ENCODE results near the gene UNC13B.
A peak's percentile ranks its signal among the peaks of the same experiment; 100 is the strongest.

The UNC13B gene

GRCh38 chr9:35311891-35312639 is 150.3 kb downstream of the UNC13B start:
- Histone ChIP-seq H3K36me3 (ENCODE audit: insufficient read depth, insufficient read length, low read length) (peaks cover 9% of the 10 kb centered on the region), H3K4me3 (ENCODE audit: insufficient read length, low read depth) (no peak overlapping the region), H3K9ac (ENCODE audit: insufficient read length, low read depth) (no peak overlapping the region), H3K9me3 (ENCODE audit: insufficient read depth, low read length) (no peaks in the 10 kb centered on the region), H3K4me1 (ENCODE audit: insufficient read depth, insufficient read length) (no peaks in the 10 kb centered on the region), H3K27me3 (ENCODE audit: insufficient read depth, insufficient read length) (no peaks in the 10 kb centered on the region)
- TF ChIP-seq YY1 (IDR thresholded peaks at IDR 0.05; ENCODE audit: insufficient read depth, insufficient read length) (no peak), SUZ12 (IDR thresholded peaks at IDR 0.05; ENCODE audit: extremely low read depth, insufficient read depth, insufficient read length) (no peak), ZNF274 (IDR thresholded peaks at IDR 0.05; ENCODE audit: low read depth, low read length) (no peak)
- no peak for DNase-seq (ENCODE audit: low read depth, low spot score)

- H3K4me1 ChIP-seq (ENCODE audit: insufficient read depth, insufficient read length), result no peaks in the 10 kb centered on the region
- peaks cover 6% of the 10 kb centered on the region; the same call in 1 of the 2 replicates for H3K9me3 ChIP-seq (ENCODE audit: insufficient read depth, low read length)
- no peak for TF ChIP-seq ZNF274 (IDR thresholded peaks at IDR 0.05; ENCODE audit: low read depth, low read length)
- TF ChIP-seq YY1 (IDR thresholded peaks at IDR 0.05; ENCODE audit: insufficient read depth, insufficient read length), result no peak
- no peak for TF ChIP-seq SUZ12 (IDR thresholded peaks at IDR 0.05; ENCODE audit: extremely low read depth, insufficient read depth, insufficient read length)
- H3K36me3 ChIP-seq (ENCODE audit: insufficient read depth, insufficient read length, low read length), result peaks cover 9% of the 10 kb centered on the region
- H3K4me3 ChIP-seq (ENCODE audit: insufficient read length, low read depth), result no peak overlapping the region
- DNase-seq (ENCODE audit: low read depth, low spot score), result no peak
- H3K9ac ChIP-seq (ENCODE audit: insufficient read length, low read depth), result no peak overlapping the region
- no peaks in the 10 kb centered on the region for H3K27me3 ChIP-seq (ENCODE audit: insufficient read depth, insufficient read length)
These were observed 151.7 kb downstream of the UNC13B start for GRCh38 chr9:35313460-35313859.

GRCh38 chr9:35313916-35314315 is 152.1 kb downstream of the UNC13B start:
- no peak for TF ChIP-seq YY1 (IDR thresholded peaks at IDR 0.05; ENCODE audit: insufficient read depth, insufficient read length)
- TF ChIP-seq ZNF274 (IDR thresholded peaks at IDR 0.05; ENCODE audit: low read depth, low read length), result no peak
- TF ChIP-seq SUZ12 (IDR thresholded peaks at IDR 0.05; ENCODE audit: extremely low read depth, insufficient read depth, insufficient read length), result no peak
- no peak overlapping the region for H3K4me3 ChIP-seq (ENCODE audit: insufficient read length, low read depth)
- H3K36me3 ChIP-seq (ENCODE audit: insufficient read depth, insufficient read length, low read length), result peaks cover 9% of the 10 kb centered on the region
- peaks cover 7% of the 10 kb centered on the region; the same call in 1 of the 2 replicates for H3K9me3 ChIP-seq (ENCODE audit: insufficient read depth, low read length)
- no peaks in the 10 kb centered on the region for H3K27me3 ChIP-seq (ENCODE audit: insufficient read depth, insufficient read length)
- peak; percentile 43 for DNase-seq (ENCODE audit: low read depth, low spot score)
- no peaks in the 10 kb centered on the region for H3K4me1 ChIP-seq (ENCODE audit: insufficient read depth, insufficient read length)
- no peak overlapping the region for H3K9ac ChIP-seq (ENCODE audit: insufficient read length, low read depth)

GRCh38 chr9:35318741-35319140 is 156.9 kb downstream of the UNC13B start:
- H3K36me3 ChIP-seq (ENCODE audit: insufficient read depth, insufficient read length, low read length), result peaks cover 2% of the 10 kb centered on the region
- no peaks in the 10 kb centered on the region for H3K4me1 ChIP-seq (ENCODE audit: insufficient read depth, insufficient read length)
- no peak overlapping the region for H3K4me3 ChIP-seq (ENCODE audit: insufficient read length, low read depth)
- TF ChIP-seq ZNF274 (IDR thresholded peaks at IDR 0.05; ENCODE audit: low read depth, low read length) (no peak), YY1 (IDR thresholded peaks at IDR 0.05; ENCODE audit: insufficient read depth, insufficient read length) (no peak), SUZ12 (IDR thresholded peaks at IDR 0.05; ENCODE audit: extremely low read depth, insufficient read depth, insufficient read length) (no peak)
- H3K27me3 ChIP-seq (ENCODE audit: insufficient read depth, insufficient read length), result no peaks in the 10 kb centered on the region
- DNase-seq (ENCODE audit: low read depth, low spot score), result no peak
- H3K9ac ChIP-seq (ENCODE audit: insufficient read length, low read depth), result no peak overlapping the region
- H3K9me3 ChIP-seq (ENCODE audit: insufficient read depth, low read length), result peaks cover 7% of the 10 kb centered on the region; the same call in 1 of the 2 replicates

GRCh38 chr9:35322075-35322885 is 160.5 kb downstream of the UNC13B start:
- no peaks in the 10 kb centered on the region for H3K27me3 ChIP-seq (ENCODE audit: insufficient read depth, insufficient read length)
- H3K9me3 ChIP-seq (ENCODE audit: insufficient read depth, low read length), result peaks cover 7% of the 10 kb centered on the region; the same call in 1 of the 2 replicates
- peaks cover 2% of the 10 kb centered on the region for H3K36me3 ChIP-seq (ENCODE audit: insufficient read depth, insufficient read length, low read length)
- no peak for DNase-seq (ENCODE audit: low read depth, low spot score)
- H3K9ac ChIP-seq (ENCODE audit: insufficient read length, low read depth), result no peak overlapping the region
- TF ChIP-seq ZNF274 (IDR thresholded peaks at IDR 0.05; ENCODE audit: low read depth, low read length) (no peak), YY1 (IDR thresholded peaks at IDR 0.05; ENCODE audit: insufficient read depth, insufficient read length) (no peak), SUZ12 (IDR thresholded peaks at IDR 0.05; ENCODE audit: extremely low read depth, insufficient read depth, insufficient read length) (no peak)
- H3K4me1 ChIP-seq (ENCODE audit: insufficient read depth, insufficient read length), result no peaks in the 10 kb centered on the region
- no peak overlapping the region for H3K4me3 ChIP-seq (ENCODE audit: insufficient read length, low read depth)

GRCh38 chr9:35324966-35325365 is 163.2 kb downstream of the UNC13B start:
- Histone ChIP-seq H3K9me3 (ENCODE audit: insufficient read depth, low read length) (no peaks in the 10 kb centered on the region), H3K4me3 (ENCODE audit: insufficient read length, low read depth) (no peak overlapping the region), H3K36me3 (ENCODE audit: insufficient read depth, insufficient read length, low read length) (peaks cover 5% of the 10 kb centered on the region), H3K27me3 (ENCODE audit: insufficient read depth, insufficient read length) (no peaks in the 10 kb centered on the region), H3K4me1 (ENCODE audit: insufficient read depth, insufficient read length) (no peaks in the 10 kb centered on the region), H3K9ac (ENCODE audit: insufficient read length, low read depth) (no peak overlapping the region)
- DNase-seq (ENCODE audit: low read depth, low spot score), result no peak
- TF ChIP-seq SUZ12 (IDR thresholded peaks at IDR 0.05; ENCODE audit: extremely low read depth, insufficient read depth, insufficient read length), result no peak
- no peak for TF ChIP-seq ZNF274 (IDR thresholded peaks at IDR 0.05; ENCODE audit: low read depth, low read length)
- no peak for TF ChIP-seq YY1 (IDR thresholded peaks at IDR 0.05; ENCODE audit: insufficient read depth, insufficient read length)

- no peaks in the 10 kb centered on the region for H3K9me3 ChIP-seq (ENCODE audit: insufficient read depth, low read length)
- no peaks in the 10 kb centered on the region for H3K4me1 ChIP-seq (ENCODE audit: insufficient read depth, insufficient read length)
- H3K36me3 ChIP-seq (ENCODE audit: insufficient read depth, insufficient read length, low read length), result no peaks in the 10 kb centered on the region
- no peak overlapping the region for H3K9ac ChIP-seq (ENCODE audit: insufficient read length, low read depth)
- H3K4me3 ChIP-seq (ENCODE audit: insufficient read length, low read depth), result no peak overlapping the region
- no peak for TF ChIP-seq ZNF274 (IDR thresholded peaks at IDR 0.05; ENCODE audit: low read depth, low read length)
- TF ChIP-seq SUZ12 (IDR thresholded peaks at IDR 0.05; ENCODE audit: extremely low read depth, insufficient read depth, insufficient read length), result no peak
- TF ChIP-seq YY1 (IDR thresholded peaks at IDR 0.05; ENCODE audit: insufficient read depth, insufficient read length), result no peak
- H3K27me3 ChIP-seq (ENCODE audit: insufficient read depth, insufficient read length), result no peaks in the 10 kb centered on the region
- no peak for DNase-seq (ENCODE audit: low read depth, low spot score)
These were observed 171.7 kb downstream of the UNC13B start for GRCh38 chr9:35333551-35333950.
